ENCODE data around the gene ALPG.
"Not testable (repeated sequence)": the region's sequence is repeated elsewhere in the genome, so short reads cannot be mapped to it uniquely, and the experiment has no call there.

DNA sequence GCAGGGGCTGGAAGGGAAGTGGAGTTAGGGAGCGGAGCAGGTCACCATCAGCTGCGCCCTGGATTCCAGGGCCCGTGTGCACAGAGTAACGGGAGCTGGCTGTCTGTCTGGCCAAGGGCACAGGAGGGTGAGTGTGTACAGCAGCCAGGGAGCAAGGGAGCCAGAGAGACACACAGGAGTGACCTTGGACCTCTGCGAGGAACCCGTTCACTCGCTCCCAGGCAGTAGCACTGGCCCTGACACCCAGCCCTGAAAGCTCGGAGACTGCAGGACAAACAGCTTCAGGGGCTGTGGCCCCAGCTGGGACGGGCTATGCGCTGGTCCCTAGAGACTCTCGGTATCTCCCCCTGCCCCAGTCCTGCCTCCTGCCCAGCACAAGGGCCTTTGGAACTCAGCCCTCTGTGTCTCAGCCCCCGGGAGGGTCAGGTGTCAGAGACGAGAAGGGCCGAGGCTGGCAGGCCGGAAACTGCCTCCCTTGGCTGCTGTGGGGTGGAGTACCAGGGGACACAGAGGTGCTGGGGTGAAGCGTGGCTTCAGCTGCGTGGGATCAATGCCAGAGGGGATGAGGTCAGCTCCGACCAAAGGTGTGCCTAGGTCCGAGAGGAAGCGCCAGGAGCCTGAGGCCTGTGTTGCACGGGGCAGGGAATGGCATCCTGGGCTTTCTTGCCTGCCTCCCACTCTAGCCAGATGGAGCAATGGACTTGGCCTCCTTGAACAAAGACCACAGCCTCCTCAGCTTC lies 37.2 kb downstream of the ALPG start:
- TF ChIP-seq CHD2 (IDR thresholded peaks at IDR 0.05; ENCODE audit: borderline replicate concordance, low read depth, low read length); SP1 (IDR thresholded peaks at IDR 0.05; ENCODE audit: low read depth, low read length); TAF1 (IDR thresholded peaks at IDR 0.05; ENCODE audit: borderline replicate concordance, low read depth, low read length); MEF2A (IDR thresholded peaks at IDR 0.05; ENCODE audit: insufficient read depth, low read depth, low read length); POLR2A (IDR thresholded peaks at IDR 0.05; ENCODE audit: low read depth, low read length); NRF1 (conservative IDR thresholded peaks at IDR 0.05; ENCODE audit: low read depth, low read length); POLR2AphosphoS5 (IDR thresholded peaks at IDR 0.05; ENCODE audit: low read length); KDM1A (IDR thresholded peaks at IDR 0.05; ENCODE audit: borderline replicate concordance): not testable (repeated sequence)
- TF ChIP-seq, protein P1, sequence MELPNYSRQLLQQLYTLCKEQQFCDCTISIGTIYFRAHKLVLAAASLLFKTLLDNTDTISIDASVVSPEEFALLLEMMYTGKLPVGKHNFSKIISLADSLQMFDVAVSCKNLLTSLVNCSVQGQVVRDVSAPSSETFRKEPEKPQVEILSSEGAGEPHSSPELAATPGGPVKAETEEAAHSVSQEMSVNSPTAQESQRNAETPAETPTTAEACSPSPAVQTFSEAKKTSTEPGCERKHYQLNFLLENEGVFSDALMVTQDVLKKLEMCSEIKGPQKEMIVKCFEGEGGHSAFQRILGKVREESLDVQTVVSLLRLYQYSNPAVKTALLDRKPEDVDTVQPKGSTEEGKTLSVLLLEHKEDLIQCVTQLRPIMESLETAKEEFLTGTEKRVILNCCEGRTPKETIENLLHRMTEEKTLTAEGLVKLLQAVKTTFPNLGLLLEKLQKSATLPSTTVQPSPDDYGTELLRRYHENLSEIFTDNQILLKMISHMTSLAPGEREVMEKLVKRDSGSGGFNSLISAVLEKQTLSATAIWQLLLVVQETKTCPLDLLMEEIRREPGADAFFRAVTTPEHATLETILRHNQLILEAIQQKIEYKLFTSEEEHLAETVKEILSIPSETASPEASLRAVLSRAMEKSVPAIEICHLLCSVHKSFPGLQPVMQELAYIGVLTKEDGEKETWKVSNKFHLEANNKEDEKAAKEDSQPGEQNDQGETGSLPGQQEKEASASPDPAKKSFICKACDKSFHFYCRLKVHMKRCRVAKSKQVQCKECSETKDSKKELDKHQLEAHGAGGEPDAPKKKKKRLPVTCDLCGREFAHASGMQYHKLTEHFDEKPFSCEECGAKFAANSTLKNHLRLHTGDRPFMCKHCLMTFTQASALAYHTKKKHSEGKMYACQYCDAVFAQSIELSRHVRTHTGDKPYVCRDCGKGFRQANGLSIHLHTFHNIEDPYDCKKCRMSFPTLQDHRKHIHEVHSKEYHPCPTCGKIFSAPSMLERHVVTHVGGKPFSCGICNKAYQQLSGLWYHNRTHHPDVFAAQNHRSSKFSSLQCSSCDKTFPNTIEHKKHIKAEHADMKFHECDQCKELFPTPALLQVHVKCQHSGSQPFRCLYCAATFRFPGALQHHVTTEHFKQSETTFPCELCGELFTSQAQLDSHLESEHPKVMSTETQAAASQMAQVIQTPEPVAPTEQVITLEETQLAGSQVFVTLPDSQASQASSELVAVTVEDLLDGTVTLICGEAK (IDR thresholded peaks at IDR 0.05; ENCODE audit: borderline replicate concordance): not testable (repeated sequence)
- TF ChIP-seq, protein P2, sequence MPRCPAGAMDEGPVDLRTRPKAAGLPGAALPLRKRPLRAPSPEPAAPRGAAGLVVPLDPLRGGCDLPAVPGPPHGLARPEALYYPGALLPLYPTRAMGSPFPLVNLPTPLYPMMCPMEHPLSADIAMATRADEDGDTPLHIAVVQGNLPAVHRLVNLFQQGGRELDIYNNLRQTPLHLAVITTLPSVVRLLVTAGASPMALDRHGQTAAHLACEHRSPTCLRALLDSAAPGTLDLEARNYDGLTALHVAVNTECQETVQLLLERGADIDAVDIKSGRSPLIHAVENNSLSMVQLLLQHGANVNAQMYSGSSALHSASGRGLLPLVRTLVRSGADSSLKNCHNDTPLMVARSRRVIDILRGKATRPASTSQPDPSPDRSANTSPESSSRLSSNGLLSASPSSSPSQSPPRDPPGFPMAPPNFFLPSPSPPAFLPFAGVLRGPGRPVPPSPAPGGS (IDR thresholded peaks at IDR 0.05; ENCODE audit: borderline replicate concordance, insufficient read depth, low read depth, low read length, poor library complexity, severe bottlenecking): not testable (repeated sequence)
- TF ChIP-seq, protein P3, sequence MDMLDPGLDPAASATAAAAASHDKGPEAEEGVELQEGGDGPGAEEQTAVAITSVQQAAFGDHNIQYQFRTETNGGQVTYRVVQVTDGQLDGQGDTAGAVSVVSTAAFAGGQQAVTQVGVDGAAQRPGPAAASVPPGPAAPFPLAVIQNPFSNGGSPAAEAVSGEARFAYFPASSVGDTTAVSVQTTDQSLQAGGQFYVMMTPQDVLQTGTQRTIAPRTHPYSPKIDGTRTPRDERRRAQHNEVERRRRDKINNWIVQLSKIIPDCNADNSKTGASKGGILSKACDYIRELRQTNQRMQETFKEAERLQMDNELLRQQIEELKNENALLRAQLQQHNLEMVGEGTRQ (IDR thresholded peaks at IDR 0.05; ENCODE audit: borderline replicate concordance, low read depth, low read length): not testable (repeated sequence)
- TF ChIP-seq, protein P4, sequence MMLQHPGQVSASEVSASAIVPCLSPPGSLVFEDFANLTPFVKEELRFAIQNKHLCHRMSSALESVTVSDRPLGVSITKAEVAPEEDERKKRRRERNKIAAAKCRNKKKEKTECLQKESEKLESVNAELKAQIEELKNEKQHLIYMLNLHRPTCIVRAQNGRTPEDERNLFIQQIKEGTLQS (IDR thresholded peaks at IDR 0.05; ENCODE audit: borderline replicate concordance, extremely low read depth, low read depth, low read length): not testable (repeated sequence)

Data from GM12878 (cell line).